HUES48 (cell line): Measurements from ENCODE around the gene CFAP58.

Experiments used
- H3K27ac ChIP-seq: one replicate; pipeline ENCODE4 v1.7.0; 2013; ENCODE audit warnings: low read depth, low read length, inconsistent platforms
- H3K27me3 ChIP-seq: 2 replicates; pipeline ENCODE4 v1.6.1; 2013; ENCODE audit warnings: mild to moderate bottlenecking, low read length; ENCODE audit not compliant: control insufficient read depth, insufficient read depth
- H3K36me3 ChIP-seq: 2 replicates; pipeline ENCODE4 v1.6.1; 2013; ENCODE audit warnings: low read length; ENCODE audit not compliant: control insufficient read depth, insufficient read depth
- H3K4me1 ChIP-seq: 2 replicates; pipeline ENCODE4 v1.6.1; 2013; ENCODE audit warnings: mild to moderate bottlenecking, low read length; ENCODE audit not compliant: control insufficient read depth, insufficient read depth
- H3K4me3 ChIP-seq: 2 replicates; pipeline ENCODE4 v1.5.1; 2013; ENCODE audit warnings: mild to moderate bottlenecking, low read depth, low read length
- H3K9ac ChIP-seq: 2 replicates; pipeline ENCODE4 v1.6.1; 2013; ENCODE audit warnings: mild to moderate bottlenecking, low read depth, low read length, moderate library complexity
- H3K9me3 ChIP-seq: 2 replicates; pipeline ENCODE4 v1.6.1; 2013; ENCODE audit warnings: low read length; ENCODE audit not compliant: control insufficient read depth, insufficient read depth

Gene CFAP58

GRCh38 chr10:104387130-104387888, 33.7 kb downstream of the CFAP58 start:
- H3K4me3 ChIP-seq: no peak overlapping the region
- no peaks in the 10 kb centered on the region for H3K4me1 ChIP-seq
- H3K27ac ChIP-seq: no peak overlapping the region
- no peaks in the 10 kb centered on the region for H3K27me3 ChIP-seq
- no peaks in the 10 kb centered on the region for H3K9me3 ChIP-seq
- H3K9ac ChIP-seq: no peak overlapping the region
- no peaks in the 10 kb centered on the region for H3K36me3 ChIP-seq

GRCh38 chr10:104388830-104389229, 35.2 kb downstream of the CFAP58 start:
- no peaks in the 10 kb centered on the region for H3K27me3 ChIP-seq
- H3K4me3 ChIP-seq: no peak overlapping the region
- no peak overlapping the region for H3K9ac ChIP-seq
- H3K27ac ChIP-seq: no peak overlapping the region
- H3K36me3 ChIP-seq: no peaks in the 10 kb centered on the region
- H3K4me1 ChIP-seq: no peaks in the 10 kb centered on the region
- H3K9me3 ChIP-seq: no peaks in the 10 kb centered on the region

GRCh38 chr10:104391150-104391968, 37.7 kb downstream of the CFAP58 start:
- Histone ChIP-seq H3K27ac (no peak overlapping the region), H3K4me3 (no peak overlapping the region), H3K27me3 (no peaks in the 10 kb centered on the region), H3K9me3 (no peaks in the 10 kb centered on the region), H3K36me3 (no peaks in the 10 kb centered on the region), H3K4me1 (no peaks in the 10 kb centered on the region), H3K9ac (no peak overlapping the region)

GRCh38 chr10:104391969-104392296, 38.3 kb downstream of the CFAP58 start:
- no peak overlapping the region for H3K4me3 ChIP-seq
- H3K4me1 ChIP-seq: no peaks in the 10 kb centered on the region
- no peaks in the 10 kb centered on the region for H3K9me3 ChIP-seq
- no peaks in the 10 kb centered on the region for H3K36me3 ChIP-seq
- no peaks in the 10 kb centered on the region for H3K27me3 ChIP-seq
- no peak overlapping the region for H3K27ac ChIP-seq
- H3K9ac ChIP-seq: no peak overlapping the region

DNA sequence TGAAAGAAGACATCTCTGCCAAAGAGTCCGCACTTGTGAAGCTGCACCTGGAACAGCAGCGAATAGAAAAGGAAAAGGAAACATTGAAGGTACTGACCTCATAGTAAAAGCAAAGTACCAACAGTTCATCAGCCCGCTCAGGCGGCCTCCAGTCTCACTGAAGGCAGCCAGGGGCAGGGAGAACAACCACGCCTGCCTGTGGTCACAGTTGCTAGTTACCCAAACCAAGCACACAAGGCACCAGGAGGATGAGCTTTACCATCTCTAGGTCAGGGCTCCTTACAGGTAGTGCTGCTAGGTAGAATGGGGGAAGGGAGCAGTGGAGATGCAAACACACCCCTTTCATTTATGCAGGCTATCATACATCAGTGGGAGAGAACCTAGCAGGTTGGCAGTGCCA, 39.8 kb downstream of the CFAP58 start:
- no peak overlapping the region for H3K27ac ChIP-seq
- no peaks in the 10 kb centered on the region for H3K4me1 ChIP-seq
- no peaks in the 10 kb centered on the region for H3K36me3 ChIP-seq
- no peak overlapping the region for H3K4me3 ChIP-seq
- no peaks in the 10 kb centered on the region for H3K9me3 ChIP-seq
- H3K9ac ChIP-seq: no peak overlapping the region
- H3K27me3 ChIP-seq: no peaks in the 10 kb centered on the region

- Histone ChIP-seq H3K36me3 (no peaks in the 10 kb centered on the region), H3K27ac (no peak overlapping the region), H3K4me1 (no peaks in the 10 kb centered on the region), H3K9ac (no peak overlapping the region), H3K9me3 (no peaks in the 10 kb centered on the region), H3K4me3 (no peak overlapping the region), H3K27me3 (no peaks in the 10 kb centered on the region)
Observed at GRCh38 chr10:104396581-104396980, 42.9 kb downstream of the CFAP58 start.

DNA sequence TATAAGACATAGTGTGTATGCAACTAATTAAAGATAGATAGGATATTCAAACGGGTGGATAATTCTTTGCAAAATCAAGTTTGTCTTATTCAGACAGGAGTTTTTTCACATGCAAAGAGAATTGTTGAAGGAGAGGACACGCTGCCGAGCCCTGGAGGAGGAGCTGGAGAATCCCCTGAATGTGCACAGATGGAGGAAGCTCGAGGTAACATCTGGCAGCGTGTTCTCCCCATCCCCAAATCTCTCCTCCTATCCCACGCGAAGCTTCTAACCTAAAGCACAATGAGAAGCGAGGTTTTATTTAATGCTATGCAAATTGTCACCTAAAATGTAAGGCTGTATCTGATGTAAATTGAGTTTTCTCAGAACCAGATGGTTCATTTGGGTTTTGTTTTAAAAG, 50.0 kb downstream of the CFAP58 start:
- H3K9ac ChIP-seq: no peak overlapping the region

DNA sequence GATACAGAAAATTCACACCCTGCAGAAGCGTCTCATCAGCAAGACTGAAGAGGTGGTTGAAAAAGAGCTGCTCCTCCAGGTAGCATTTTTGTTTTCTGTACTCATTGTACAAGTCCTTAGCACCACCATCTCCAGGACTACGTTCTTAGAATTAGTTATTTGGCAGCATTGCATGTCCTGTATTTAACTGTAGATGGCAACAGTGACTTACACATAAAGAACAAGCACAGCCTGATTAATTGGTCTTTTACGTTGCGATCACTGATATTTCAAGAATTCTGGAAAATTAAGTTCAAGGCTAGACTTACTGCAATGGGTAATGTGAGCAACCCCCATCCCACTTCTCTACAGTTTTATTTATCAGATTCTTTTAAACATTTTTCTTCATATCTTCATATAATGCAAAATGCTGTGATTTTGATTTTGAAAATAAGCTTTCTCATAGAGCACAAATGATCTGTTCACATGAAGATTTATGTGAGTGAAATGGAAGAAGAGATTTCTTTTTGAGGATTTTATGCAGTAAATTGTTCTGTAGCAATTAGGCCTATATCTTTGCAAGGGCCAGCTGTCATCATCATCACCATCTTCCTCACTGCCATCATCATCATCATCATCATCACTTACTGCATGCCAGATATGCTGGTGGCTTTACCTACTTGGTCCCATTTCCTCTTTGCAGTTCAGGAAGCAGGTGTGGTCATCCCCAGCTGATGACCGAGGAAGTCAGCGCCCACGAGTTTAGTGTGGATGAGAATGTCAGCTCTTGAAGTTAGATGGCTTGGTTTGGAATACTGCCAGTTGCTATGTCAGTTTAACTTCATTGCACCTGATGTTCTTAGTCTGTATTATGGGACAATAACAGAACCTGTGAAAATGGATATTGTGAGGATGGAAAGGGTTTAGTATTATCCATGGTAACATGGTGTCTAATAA, 53.4 kb downstream of the CFAP58 start:
- Histone ChIP-seq H3K9me3 (no peaks in the 10 kb centered on the region), H3K36me3 (no peaks in the 10 kb centered on the region), H3K4me1 (no peaks in the 10 kb centered on the region)

More for the DNA sequence above, 50.0 kb downstream of the CFAP58 start:
- H3K4me1 ChIP-seq: no peaks in the 10 kb centered on the region
- H3K36me3 ChIP-seq: no peaks in the 10 kb centered on the region
- H3K4me3 ChIP-seq: no peak overlapping the region
- no peaks in the 10 kb centered on the region for H3K9me3 ChIP-seq
- no peaks in the 10 kb centered on the region for H3K27me3 ChIP-seq
- H3K27ac ChIP-seq: no peak overlapping the region

GRCh38 chr10:104413528-104413927, 59.9 kb downstream of the CFAP58 start:
- Histone ChIP-seq H3K36me3 (no peaks in the 10 kb centered on the region), H3K4me3 (no peak overlapping the region), H3K27me3 (no peaks in the 10 kb centered on the region), H3K9ac (no peak overlapping the region), H3K4me1 (peaks cover 11% of the 10 kb centered on the region), H3K9me3 (no peaks in the 10 kb centered on the region), H3K27ac (no peak overlapping the region)

More for the DNA sequence above, 53.4 kb downstream of the CFAP58 start:
- H3K4me3 ChIP-seq: no peak overlapping the region
- H3K9ac ChIP-seq: no peak overlapping the region
- H3K27me3 ChIP-seq: no peaks in the 10 kb centered on the region
- no peak overlapping the region for H3K27ac ChIP-seq

GRCh38 chr10:104415526-104416165, 62.0 kb downstream of the CFAP58 start:
- no peak overlapping the region for H3K9ac ChIP-seq
- no peak overlapping the region for H3K4me3 ChIP-seq
- H3K27ac ChIP-seq: no peak overlapping the region
- no peaks in the 10 kb centered on the region for H3K27me3 ChIP-seq
- no peaks in the 10 kb centered on the region for H3K36me3 ChIP-seq
- H3K4me1 ChIP-seq: peaks cover 11% of the 10 kb centered on the region
- no peaks in the 10 kb centered on the region for H3K9me3 ChIP-seq
